Measurements from ENCODE around the gene KLHL34.

Gene KLHL34

GRCh38 chrX:21638311-21638710 is 19.8 kb downstream of the KLHL34 start:
- DNase-seq, result no peak
- H3K79me2 ChIP-seq (ENCODE audit: low read length), result no peaks in the 10 kb centered on the region
- no peaks in the 10 kb centered on the region for H3K9me3 ChIP-seq (replicated peaks; ENCODE audit: insufficient read depth, low read length)
- H3F3A ChIP-seq (ENCODE audit: insufficient read depth, low read length), result no peaks in the 10 kb centered on the region
- no peak overlapping the region for H3K27ac ChIP-seq (ENCODE audit: low read length)
- no peaks in the 10 kb centered on the region for H4K20me1 ChIP-seq (ENCODE audit: insufficient read depth, low read length)
- no peak overlapping the region for H3K4me2 ChIP-seq (ENCODE audit: low read depth, low read length)
- no peak overlapping the region for H3K9ac ChIP-seq (ENCODE audit: low read length)
- TF ChIP-seq CTCF (IDR thresholded peaks at IDR 0.05; ENCODE audit: low read length) (no peak), EZH2phosphoT487 (IDR thresholded peaks at IDR 0.05; ENCODE audit: low read length) (no peak), EZH2 (optimal IDR thresholded peaks at IDR 0.05; ENCODE audit: low read depth, low read length) (no peak)
- H3K9me2 ChIP-seq (replicated peaks; ENCODE audit: insufficient read depth, low read length), result no peaks in the 10 kb centered on the region
- no peak overlapping the region for H2AFZ ChIP-seq (ENCODE audit: low read length)
- H3K27me3 ChIP-seq (replicated peaks; ENCODE audit: insufficient read depth, low read length), result no peaks in the 10 kb centered on the region
- no peaks in the 10 kb centered on the region for H3K36me3 ChIP-seq (replicated peaks; ENCODE audit: insufficient read depth, low read length)
- H3K4me3 ChIP-seq (ENCODE audit: low read length), result no peak overlapping the region
- H3K4me1 ChIP-seq (ENCODE audit: low read length), result no peaks in the 10 kb centered on the region

GRCh38 chrX:21632027-21632426 is 26.1 kb downstream of the KLHL34 start:
- H3F3A ChIP-seq (ENCODE audit: insufficient read depth, low read length), result no peaks in the 10 kb centered on the region
- no peaks in the 10 kb centered on the region for H3K36me3 ChIP-seq (replicated peaks; ENCODE audit: insufficient read depth, low read length)
- no peak overlapping the region for H2AFZ ChIP-seq (ENCODE audit: low read length)
- H3K9me3 ChIP-seq (replicated peaks; ENCODE audit: insufficient read depth, low read length), result no peaks in the 10 kb centered on the region
- H3K27me3 ChIP-seq (replicated peaks; ENCODE audit: insufficient read depth, low read length), result no peaks in the 10 kb centered on the region
- no peaks in the 10 kb centered on the region for H3K4me1 ChIP-seq (ENCODE audit: low read length)
- no peak overlapping the region for H3K4me2 ChIP-seq (ENCODE audit: low read depth, low read length)
- no peak overlapping the region for H3K4me3 ChIP-seq (ENCODE audit: low read length)
- H3K27ac ChIP-seq (ENCODE audit: low read length), result no peak overlapping the region
- H3K9ac ChIP-seq (ENCODE audit: low read length), result no peak overlapping the region
- no peak for DNase-seq
- no peaks in the 10 kb centered on the region for H3K79me2 ChIP-seq (ENCODE audit: low read length)
- H4K20me1 ChIP-seq (ENCODE audit: insufficient read depth, low read length), result no peaks in the 10 kb centered on the region
- no peak for TF ChIP-seq EZH2phosphoT487 (IDR thresholded peaks at IDR 0.05; ENCODE audit: low read length)
- no peak for TF ChIP-seq EZH2 (optimal IDR thresholded peaks at IDR 0.05; ENCODE audit: low read depth, low read length)
- no peak for TF ChIP-seq CTCF (IDR thresholded peaks at IDR 0.05; ENCODE audit: low read length)
- no peaks in the 10 kb centered on the region for H3K9me2 ChIP-seq (replicated peaks; ENCODE audit: insufficient read depth, low read length)

GRCh38 chrX:21623778-21624501 is 34.2 kb downstream of the KLHL34 start:
- no peak overlapping the region for H3K27ac ChIP-seq (ENCODE audit: low read length)
- TF ChIP-seq CTCF (IDR thresholded peaks at IDR 0.05; ENCODE audit: low read length) (no peak), EZH2phosphoT487 (IDR thresholded peaks at IDR 0.05; ENCODE audit: low read length) (no peak), EZH2 (optimal IDR thresholded peaks at IDR 0.05; ENCODE audit: low read depth, low read length) (no peak)
- H3K4me3 ChIP-seq (ENCODE audit: low read length), result no peak overlapping the region
- H3K27me3 ChIP-seq (replicated peaks; ENCODE audit: insufficient read depth, low read length), result no peaks in the 10 kb centered on the region
- H3K79me2 ChIP-seq (ENCODE audit: low read length), result no peaks in the 10 kb centered on the region
- no peak for DNase-seq
- H3F3A ChIP-seq (ENCODE audit: insufficient read depth, low read length), result no peaks in the 10 kb centered on the region
- H3K36me3 ChIP-seq (replicated peaks; ENCODE audit: insufficient read depth, low read length), result no peaks in the 10 kb centered on the region
- no peak overlapping the region for H3K9ac ChIP-seq (ENCODE audit: low read length)
- no peaks in the 10 kb centered on the region for H3K4me1 ChIP-seq (ENCODE audit: low read length)
- no peak overlapping the region for H3K4me2 ChIP-seq (ENCODE audit: low read depth, low read length)
- H3K9me3 ChIP-seq (replicated peaks; ENCODE audit: insufficient read depth, low read length), result no peaks in the 10 kb centered on the region
- no peaks in the 10 kb centered on the region for H4K20me1 ChIP-seq (ENCODE audit: insufficient read depth, low read length)
- H3K9me2 ChIP-seq (replicated peaks; ENCODE audit: insufficient read depth, low read length), result no peaks in the 10 kb centered on the region
- no peak overlapping the region for H2AFZ ChIP-seq (ENCODE audit: low read length)

Data from MM.1S (cell line).